COR-L47 (cell line): ENCODE results near the gene KAZN.

ENCODE experiments used
- DNase-seq: peaks from one replicate; lab custom pipeline; 2025; lab: John Stamatoyannopoulos, UW

Gene KAZN

GRCh38 chr1:14647777-14648176, 49.3 kb downstream of the KAZN start:
- DNase-seq, result no peak

GRCh38 chr1:14648391-14648790, 49.9 kb downstream of the KAZN start:
- no peak for DNase-seq

- no peak for DNase-seq
Measured at GRCh38 chr1:14648896-14649855, 50.7 kb downstream of the KAZN start.

- no peak for DNase-seq
Measured at GRCh38 chr1:14649976-14650375, 51.5 kb downstream of the KAZN start.

GRCh38 chr1:14650951-14651350, 52.5 kb downstream of the KAZN start:
- no peak for DNase-seq

GRCh38 chr1:14652840-14653239, 54.4 kb downstream of the KAZN start:
- no peak for DNase-seq

GRCh38 chr1:14653461-14653960, 55.0 kb downstream of the KAZN start:
- DNase-seq, result no peak

GRCh38 chr1:14654554-14654953, 56.1 kb downstream of the KAZN start:
- no peak for DNase-seq

GRCh38 chr1:14655385-14655784, 56.9 kb downstream of the KAZN start:
- DNase-seq, result no peak

GRCh38 chr1:14656384-14656937, 58.0 kb downstream of the KAZN start:
- no peak for DNase-seq

- DNase-seq, result no peak
Measured at GRCh38 chr1:14658642-14659041, 60.2 kb downstream of the KAZN start.

- no peak for DNase-seq
Measured at GRCh38 chr1:14659913-14660312, 61.4 kb downstream of the KAZN start.

- DNase-seq, result no peak
Measured at GRCh38 chr1:14660801-14661200, 62.3 kb downstream of the KAZN start.

- DNase-seq, result no peak
Measured at GRCh38 chr1:14661222-14661621, 62.7 kb downstream of the KAZN start.

- DNase-seq, result no peak
Measured at GRCh38 chr1:14662116-14662515, 63.6 kb downstream of the KAZN start.

- no peak for DNase-seq
Measured at GRCh38 chr1:14663773-14664172, 65.3 kb downstream of the KAZN start.

- DNase-seq, result no peak
Measured at GRCh38 chr1:14666373-14666772, 67.9 kb downstream of the KAZN start.

GRCh38 chr1:14666962-14667650, 68.6 kb downstream of the KAZN start:
- no peak for DNase-seq

GRCh38 chr1:14667651-14667984, 69.1 kb downstream of the KAZN start:
- no peak for DNase-seq

- DNase-seq, result no peak
Measured at GRCh38 chr1:14668538-14668937, 70.1 kb downstream of the KAZN start.

- DNase-seq, result no peak
Measured at GRCh38 chr1:14672005-14672404, 73.5 kb downstream of the KAZN start.

GRCh38 chr1:14674030-14674429, 75.5 kb downstream of the KAZN start:
- DNase-seq, result no peak

GRCh38 chr1:14676400-14676799, 77.9 kb downstream of the KAZN start:
- DNase-seq, result no peak
